Brain microvascular endothelial cell (primary cell): ENCODE data around the gene CCT5.

Source experiments
- DNase-seq: peaks from one replicate; pipeline ENCODE4 v3.0.0-alpha.2; 2020
- H3K27ac ChIP-seq: fragments of 250-450 bp; sonication (Bioruptor Pico); 2 replicates; pipeline ENCODE4 v1.5.1; 2020; ENCODE audit warnings: mild to moderate bottlenecking, moderate library complexity
- H3K27me3 ChIP-seq: fragments of 250-450 bp; sonication (Bioruptor Pico); replicated peaks from 2 replicates; pipeline ENCODE4 v1.5.1; 2020; ENCODE audit warnings: mild to moderate bottlenecking
- H3K36me3 ChIP-seq: fragments of 250-450 bp; sonication (Bioruptor Pico); replicated peaks from 2 replicates; pipeline ENCODE4 v1.5.1; 2020; ENCODE audit warnings: mild to moderate bottlenecking
- H3K4me3 ChIP-seq: 2 replicates; pipeline ENCODE4 v1.5.1; 2011; ENCODE audit warnings: low read depth, mild to moderate bottlenecking, control low read depth, low read length, moderate library complexity
- in situ Hi-C: cut with HindIII; loops from 2 replicates; pipeline ENCODE4 v1.10.0; 2017; ENCODE audit warnings: low sequenced_read_pairs, low pct_ligation_motif_present
- TF ChIP-seq, protein P1 (sequence below): IDR thresholded peaks from 2 replicates; pipeline ENCODE4 v1.5.1; 2011; ENCODE audit warnings: low read depth, mild to moderate bottlenecking, moderate library complexity, low read length, control low read depth, inconsistent platforms; ENCODE audit errors: missing control alignments

Gene CCT5

DNA sequence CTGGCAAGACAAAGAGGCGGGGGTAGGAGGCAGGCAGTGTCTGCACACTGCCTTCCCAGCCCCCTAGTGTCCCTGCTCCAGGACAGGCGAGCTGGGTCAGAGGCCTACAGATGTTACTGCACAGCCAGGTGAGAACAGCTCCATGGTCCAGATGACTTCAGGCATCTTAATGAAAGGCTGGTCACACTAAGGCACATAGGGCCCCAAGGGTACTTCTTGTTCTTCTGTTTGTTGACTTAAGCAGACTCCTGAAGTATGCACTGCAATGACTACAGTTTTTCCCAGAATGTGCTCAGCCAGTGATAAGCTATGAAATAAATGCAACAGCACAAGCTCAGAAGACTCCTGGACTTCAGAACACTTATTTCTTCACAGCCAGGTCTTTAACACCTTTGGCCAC lies 27.8 kb upstream of the CCT5 start:
- Histone ChIP-seq H3K4me3 (no peak overlapping the region), H3K27ac (no peak overlapping the region), H3K27me3 (no peaks in the 10 kb centered on the region), H3K36me3 (no peaks in the 10 kb centered on the region)
- TF ChIP-seq, protein P1, sequence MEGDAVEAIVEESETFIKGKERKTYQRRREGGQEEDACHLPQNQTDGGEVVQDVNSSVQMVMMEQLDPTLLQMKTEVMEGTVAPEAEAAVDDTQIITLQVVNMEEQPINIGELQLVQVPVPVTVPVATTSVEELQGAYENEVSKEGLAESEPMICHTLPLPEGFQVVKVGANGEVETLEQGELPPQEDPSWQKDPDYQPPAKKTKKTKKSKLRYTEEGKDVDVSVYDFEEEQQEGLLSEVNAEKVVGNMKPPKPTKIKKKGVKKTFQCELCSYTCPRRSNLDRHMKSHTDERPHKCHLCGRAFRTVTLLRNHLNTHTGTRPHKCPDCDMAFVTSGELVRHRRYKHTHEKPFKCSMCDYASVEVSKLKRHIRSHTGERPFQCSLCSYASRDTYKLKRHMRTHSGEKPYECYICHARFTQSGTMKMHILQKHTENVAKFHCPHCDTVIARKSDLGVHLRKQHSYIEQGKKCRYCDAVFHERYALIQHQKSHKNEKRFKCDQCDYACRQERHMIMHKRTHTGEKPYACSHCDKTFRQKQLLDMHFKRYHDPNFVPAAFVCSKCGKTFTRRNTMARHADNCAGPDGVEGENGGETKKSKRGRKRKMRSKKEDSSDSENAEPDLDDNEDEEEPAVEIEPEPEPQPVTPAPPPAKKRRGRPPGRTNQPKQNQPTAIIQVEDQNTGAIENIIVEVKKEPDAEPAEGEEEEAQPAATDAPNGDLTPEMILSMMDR, result no peak
- in situ Hi-C loops, result no loop called here
- DNase-seq, result peak; percentile 19

DNA sequence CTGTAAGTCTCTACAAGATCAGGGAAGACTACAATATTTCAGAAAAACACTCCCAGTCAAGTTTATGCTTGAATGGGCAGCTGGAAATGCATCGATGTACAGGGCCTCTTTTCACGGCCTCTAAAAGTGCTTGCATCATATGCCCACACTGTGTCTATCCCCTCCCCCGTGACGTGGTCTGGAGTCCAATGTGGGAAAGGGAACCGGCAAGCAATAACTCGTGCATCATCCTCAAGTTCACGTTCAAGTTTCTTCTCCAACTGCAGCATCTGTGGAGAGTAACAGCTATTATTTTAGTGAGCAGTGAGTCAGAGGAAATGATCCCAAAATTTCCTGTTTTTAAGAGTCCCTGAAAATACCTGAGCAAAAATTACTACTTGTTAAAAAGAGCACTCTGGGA lies 22.7 kb upstream of the CCT5 start:
- in situ Hi-C loops, result no loop called here
- no peaks in the 10 kb centered on the region for H3K36me3 ChIP-seq
- peak; percentile 78 for DNase-seq
- no peak overlapping the region for H3K4me3 ChIP-seq
- TF ChIP-seq, protein P1, result no peak
- H3K27ac ChIP-seq, result peak overlapping the region; percentile 45
- H3K27me3 ChIP-seq, result no peaks in the 10 kb centered on the region

DNA sequence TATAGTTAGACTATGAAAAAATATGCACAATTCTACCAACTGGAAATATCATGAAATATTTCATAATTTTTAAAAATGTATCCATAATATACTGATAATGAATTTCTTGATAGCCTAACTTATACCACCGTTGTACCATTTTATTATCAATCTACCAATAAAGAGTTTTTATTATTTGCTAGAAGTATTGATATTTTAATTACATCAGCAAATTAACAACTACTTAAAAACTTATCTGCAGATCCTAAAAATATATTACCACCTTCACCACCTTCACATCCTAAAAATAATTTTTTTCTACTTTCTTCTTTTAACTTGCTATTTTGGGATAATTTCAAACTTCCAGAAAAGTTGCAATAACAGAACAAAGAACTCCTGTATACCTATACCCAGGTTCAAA lies 21.8 kb upstream of the CCT5 start:
- Histone ChIP-seq H3K27me3 (no peaks in the 10 kb centered on the region), H3K27ac (peak overlapping the region; percentile 92), H3K36me3 (no peaks in the 10 kb centered on the region), H3K4me3 (no peak overlapping the region)
- TF ChIP-seq, protein P1, result no peak
- in situ Hi-C loops, result no loop called here
- DNase-seq, result no peak

DNA sequence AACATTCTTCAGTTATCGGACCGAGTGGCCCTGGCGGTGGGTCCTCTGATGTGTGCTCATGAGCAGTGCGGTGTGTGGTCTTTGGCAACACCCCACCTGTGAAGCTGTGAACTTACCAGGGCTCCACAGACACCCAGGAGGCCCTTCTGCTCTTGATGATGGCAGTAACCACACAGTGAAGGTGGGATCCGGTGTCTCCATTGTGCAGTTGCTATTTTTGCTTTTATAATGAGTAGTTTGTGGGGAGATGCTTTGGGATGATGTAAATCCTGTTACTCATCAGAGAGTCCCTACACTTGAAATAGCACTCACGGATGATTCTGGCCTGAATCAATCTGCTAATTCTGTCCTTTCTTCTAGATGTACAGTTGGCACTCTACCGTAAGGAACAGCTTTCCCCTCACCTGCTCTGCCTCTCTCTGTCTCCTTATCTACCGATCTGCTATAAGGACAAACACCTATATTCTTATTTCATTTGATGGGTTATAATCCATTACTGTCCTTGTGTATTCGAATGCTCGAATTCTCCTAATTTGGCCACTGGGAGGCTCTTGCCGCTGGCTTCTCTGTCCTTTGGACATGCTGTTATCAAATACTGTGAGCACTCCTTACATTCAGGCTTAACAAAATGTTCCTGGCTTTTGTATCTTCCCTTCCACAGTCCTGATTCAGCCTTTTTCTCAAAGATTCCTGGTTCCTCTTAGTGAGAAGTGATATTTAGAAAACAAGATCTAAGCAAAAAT lies 20.6 kb upstream of the CCT5 start:
- in situ Hi-C loops, result no loop called here
- H3K36me3 ChIP-seq, result no peaks in the 10 kb centered on the region
- TF ChIP-seq, protein P1, result peak; percentile 62
- H3K27ac ChIP-seq, result peak overlapping the region; percentile 92
- DNase-seq, result peak; percentile 92
- peak overlapping the region; percentile 15 for H3K4me3 ChIP-seq
- H3K27me3 ChIP-seq, result no peaks in the 10 kb centered on the region

DNA sequence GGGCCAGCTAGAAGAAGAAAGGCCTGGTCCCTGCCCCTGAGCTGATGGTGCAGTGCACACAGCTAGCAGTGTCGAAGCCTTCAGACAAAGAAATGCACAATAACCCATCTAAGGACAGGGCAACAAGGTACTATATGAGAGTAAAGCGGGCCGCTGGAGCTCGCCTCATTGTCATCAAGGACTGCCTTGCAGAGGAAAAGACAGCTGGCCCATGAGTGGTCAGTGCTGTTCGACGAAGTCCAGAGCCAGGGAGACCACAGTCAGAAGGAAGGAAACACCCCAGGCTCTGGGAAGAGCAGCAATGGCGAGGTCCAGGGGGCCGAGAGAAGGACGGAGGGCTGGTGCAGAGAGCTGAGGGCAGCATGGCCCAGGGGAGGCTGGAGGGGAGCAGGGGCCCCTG lies 17.7 kb upstream of the CCT5 start:
- in situ Hi-C loops, result no loop called here
- Histone ChIP-seq H3K27ac (no peak overlapping the region), H3K4me3 (no peak overlapping the region), H3K36me3 (no peaks in the 10 kb centered on the region), H3K27me3 (no peaks in the 10 kb centered on the region)
- TF ChIP-seq, protein P1, result no peak
- no peak for DNase-seq

DNA sequence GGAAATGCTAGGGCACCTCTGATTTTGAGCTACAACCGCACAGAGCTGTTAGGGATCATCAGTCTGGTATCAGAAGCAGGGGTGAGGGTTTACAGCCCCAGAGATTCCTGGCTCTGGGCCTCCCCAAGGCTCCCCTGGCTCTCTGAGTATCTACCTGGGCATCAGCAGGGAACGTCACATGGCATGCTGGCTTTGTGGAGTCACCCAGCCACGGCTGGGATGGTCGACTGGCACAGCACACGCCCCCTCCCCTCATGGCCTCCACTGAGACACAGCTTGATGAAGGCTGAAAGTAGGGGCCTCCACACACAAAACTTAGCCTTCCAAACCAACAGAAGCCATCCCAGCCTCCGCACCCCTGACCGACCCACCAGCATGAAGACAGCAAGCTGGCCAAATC lies 17.1 kb upstream of the CCT5 start:
- Histone ChIP-seq H3K36me3 (no peaks in the 10 kb centered on the region), H3K27ac (peak overlapping the region; percentile 91), H3K27me3 (no peaks in the 10 kb centered on the region), H3K4me3 (no peak overlapping the region)
- no peak for DNase-seq
- in situ Hi-C loops, result no loop called here
- TF ChIP-seq, protein P1, result no peak
